K562 (cell line): ENCODE results near the gene MARS1. TPM values are rescaled to one million over a fixed set of nuclear protein-coding genes. Genes with fewer than 3 reads are reported as not detected.

Experiments used
- ARID3B ChIP-seq: fragments of 250-450 bp; sonication (Bioruptor Pico); IDR thresholded peaks from 2 replicates; pipeline ENCODE4 v1.4.0; 2020; ENCODE audit warnings: borderline replicate concordance
- SP1 ChIP-seq: sonication (generic); formaldehyde crosslinking; IDR thresholded peaks from 2 replicates; pipeline ENCODE4 v1.8.1; 2022; ENCODE audit warnings: mild to moderate bottlenecking, missing genetic modification reagents
- polyA plus RNA-seq, 8 experiments: library from polyadenylated mRNA; depleted of rRNA in 4 of 8; stranded (reverse) in 5 of 8; unstranded in 3 of 8; fragments of >200 nt; fragmentation: Nextera tagmentation in 2 of 8; fragmentation: Illumina TruSeq in 1 of 8; extraction: Ambion mirVana in 2 of 8; extraction: Trizol in 1 of 8; gene quantifications; 2 replicates each; pipeline versions ENCODE4 v1.2.1 to v1.2.3, GENCODE V29; 2011 to 2014; ENCODE audit warnings: inconsistent platforms in 1 of 8, missing spikeins in 1 of 8
- total RNA-seq, 7 experiments: library from RNA; depleted of rRNA in 6 of 7; stranded (reverse); fragments of >200 nt in 6 of 7; fragmentation: Illumina TruSeq in 2 of 7; extraction: Trizol in 2 of 7; gene quantifications; 2 replicates each; pipeline versions ENCODE4 v1.2.1 to v1.2.3, GENCODE V29; 2011 to 2021; ENCODE audit warnings: low replicate concordance in 1 of 7
- TF ChIP-seq, protein P1 (sequence below): fragments of 450-650 bp; IDR thresholded peaks from 2 replicates; pipeline ENCODE4 v1.6.1; 2016; ENCODE audit warnings: mild to moderate bottlenecking, moderate library complexity
- TF ChIP-seq, protein P2 (sequence below): fragments of 250-450 bp; sonication (Bioruptor Pico); IDR thresholded peaks from 2 replicates; pipeline ENCODE4 v1.5.0; 2021; ENCODE audit warnings: mild to moderate bottlenecking, moderate library complexity

Gene MARS1
- total and polyA plus RNA-seq, 9 of the 15 experiments (the other 6 are each of a cell fraction or from before 2014, with no cell fraction given): 117 to 382 (median 220) TPM

DNA sequence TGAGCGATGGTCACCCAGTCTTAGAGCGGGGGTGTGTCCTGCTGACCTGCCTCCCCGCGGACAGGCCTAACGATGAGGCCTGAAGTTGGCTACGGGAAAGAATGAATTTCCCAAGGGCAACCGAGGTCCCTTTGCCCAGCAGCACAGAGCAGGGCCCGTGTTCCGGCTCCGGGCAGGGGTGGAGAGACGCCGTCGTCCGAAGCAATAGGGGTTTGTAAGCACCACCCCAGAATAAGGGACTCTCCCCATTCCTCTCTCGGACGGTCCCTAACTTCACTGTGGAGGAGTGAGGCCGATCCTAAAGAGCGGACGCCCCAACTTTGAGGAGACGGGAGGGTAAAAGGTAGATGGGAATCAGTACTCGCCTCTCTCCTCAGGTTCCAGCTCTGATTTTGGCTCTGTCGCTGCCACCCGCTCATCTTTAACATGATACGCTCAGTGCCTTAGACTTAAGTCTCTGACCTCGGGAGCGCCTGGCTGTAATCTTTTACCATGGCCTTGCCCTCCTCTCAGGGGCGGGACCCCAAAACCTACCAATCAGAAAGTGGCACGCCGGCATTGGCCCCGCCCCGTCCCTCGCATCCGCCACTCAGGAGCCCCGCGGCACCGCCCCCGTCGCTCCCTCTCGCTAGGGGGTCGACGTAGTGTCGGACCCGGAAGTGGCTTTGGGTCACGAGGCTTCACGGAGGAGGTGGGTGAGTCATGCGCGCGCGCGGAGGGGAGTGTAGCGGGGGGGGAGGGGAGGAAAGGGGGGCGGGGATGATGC lies 32.4 kb downstream of the MARS1 start, which contains the start of gene DDIT3 (continued):
- TF ChIP-seq, protein P1, sequence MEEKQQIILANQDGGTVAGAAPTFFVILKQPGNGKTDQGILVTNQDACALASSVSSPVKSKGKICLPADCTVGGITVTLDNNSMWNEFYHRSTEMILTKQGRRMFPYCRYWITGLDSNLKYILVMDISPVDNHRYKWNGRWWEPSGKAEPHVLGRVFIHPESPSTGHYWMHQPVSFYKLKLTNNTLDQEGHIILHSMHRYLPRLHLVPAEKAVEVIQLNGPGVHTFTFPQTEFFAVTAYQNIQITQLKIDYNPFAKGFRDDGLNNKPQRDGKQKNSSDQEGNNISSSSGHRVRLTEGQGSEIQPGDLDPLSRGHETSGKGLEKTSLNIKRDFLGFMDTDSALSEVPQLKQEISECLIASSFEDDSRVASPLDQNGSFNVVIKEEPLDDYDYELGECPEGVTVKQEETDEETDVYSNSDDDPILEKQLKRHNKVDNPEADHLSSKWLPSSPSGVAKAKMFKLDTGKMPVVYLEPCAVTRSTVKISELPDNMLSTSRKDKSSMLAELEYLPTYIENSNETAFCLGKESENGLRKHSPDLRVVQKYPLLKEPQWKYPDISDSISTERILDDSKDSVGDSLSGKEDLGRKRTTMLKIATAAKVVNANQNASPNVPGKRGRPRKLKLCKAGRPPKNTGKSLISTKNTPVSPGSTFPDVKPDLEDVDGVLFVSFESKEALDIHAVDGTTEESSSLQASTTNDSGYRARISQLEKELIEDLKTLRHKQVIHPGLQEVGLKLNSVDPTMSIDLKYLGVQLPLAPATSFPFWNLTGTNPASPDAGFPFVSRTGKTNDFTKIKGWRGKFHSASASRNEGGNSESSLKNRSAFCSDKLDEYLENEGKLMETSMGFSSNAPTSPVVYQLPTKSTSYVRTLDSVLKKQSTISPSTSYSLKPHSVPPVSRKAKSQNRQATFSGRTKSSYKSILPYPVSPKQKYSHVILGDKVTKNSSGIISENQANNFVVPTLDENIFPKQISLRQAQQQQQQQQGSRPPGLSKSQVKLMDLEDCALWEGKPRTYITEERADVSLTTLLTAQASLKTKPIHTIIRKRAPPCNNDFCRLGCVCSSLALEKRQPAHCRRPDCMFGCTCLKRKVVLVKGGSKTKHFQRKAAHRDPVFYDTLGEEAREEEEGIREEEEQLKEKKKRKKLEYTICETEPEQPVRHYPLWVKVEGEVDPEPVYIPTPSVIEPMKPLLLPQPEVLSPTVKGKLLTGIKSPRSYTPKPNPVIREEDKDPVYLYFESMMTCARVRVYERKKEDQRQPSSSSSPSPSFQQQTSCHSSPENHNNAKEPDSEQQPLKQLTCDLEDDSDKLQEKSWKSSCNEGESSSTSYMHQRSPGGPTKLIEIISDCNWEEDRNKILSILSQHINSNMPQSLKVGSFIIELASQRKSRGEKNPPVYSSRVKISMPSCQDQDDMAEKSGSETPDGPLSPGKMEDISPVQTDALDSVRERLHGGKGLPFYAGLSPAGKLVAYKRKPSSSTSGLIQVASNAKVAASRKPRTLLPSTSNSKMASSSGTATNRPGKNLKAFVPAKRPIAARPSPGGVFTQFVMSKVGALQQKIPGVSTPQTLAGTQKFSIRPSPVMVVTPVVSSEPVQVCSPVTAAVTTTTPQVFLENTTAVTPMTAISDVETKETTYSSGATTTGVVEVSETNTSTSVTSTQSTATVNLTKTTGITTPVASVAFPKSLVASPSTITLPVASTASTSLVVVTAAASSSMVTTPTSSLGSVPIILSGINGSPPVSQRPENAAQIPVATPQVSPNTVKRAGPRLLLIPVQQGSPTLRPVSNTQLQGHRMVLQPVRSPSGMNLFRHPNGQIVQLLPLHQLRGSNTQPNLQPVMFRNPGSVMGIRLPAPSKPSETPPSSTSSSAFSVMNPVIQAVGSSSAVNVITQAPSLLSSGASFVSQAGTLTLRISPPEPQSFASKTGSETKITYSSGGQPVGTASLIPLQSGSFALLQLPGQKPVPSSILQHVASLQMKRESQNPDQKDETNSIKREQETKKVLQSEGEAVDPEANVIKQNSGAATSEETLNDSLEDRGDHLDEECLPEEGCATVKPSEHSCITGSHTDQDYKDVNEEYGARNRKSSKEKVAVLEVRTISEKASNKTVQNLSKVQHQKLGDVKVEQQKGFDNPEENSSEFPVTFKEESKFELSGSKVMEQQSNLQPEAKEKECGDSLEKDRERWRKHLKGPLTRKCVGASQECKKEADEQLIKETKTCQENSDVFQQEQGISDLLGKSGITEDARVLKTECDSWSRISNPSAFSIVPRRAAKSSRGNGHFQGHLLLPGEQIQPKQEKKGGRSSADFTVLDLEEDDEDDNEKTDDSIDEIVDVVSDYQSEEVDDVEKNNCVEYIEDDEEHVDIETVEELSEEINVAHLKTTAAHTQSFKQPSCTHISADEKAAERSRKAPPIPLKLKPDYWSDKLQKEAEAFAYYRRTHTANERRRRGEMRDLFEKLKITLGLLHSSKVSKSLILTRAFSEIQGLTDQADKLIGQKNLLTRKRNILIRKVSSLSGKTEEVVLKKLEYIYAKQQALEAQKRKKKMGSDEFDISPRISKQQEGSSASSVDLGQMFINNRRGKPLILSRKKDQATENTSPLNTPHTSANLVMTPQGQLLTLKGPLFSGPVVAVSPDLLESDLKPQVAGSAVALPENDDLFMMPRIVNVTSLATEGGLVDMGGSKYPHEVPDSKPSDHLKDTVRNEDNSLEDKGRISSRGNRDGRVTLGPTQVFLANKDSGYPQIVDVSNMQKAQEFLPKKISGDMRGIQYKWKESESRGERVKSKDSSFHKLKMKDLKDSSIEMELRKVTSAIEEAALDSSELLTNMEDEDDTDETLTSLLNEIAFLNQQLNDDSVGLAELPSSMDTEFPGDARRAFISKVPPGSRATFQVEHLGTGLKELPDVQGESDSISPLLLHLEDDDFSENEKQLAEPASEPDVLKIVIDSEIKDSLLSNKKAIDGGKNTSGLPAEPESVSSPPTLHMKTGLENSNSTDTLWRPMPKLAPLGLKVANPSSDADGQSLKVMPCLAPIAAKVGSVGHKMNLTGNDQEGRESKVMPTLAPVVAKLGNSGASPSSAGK: no peak; the same call in 1 of the 2 replicates
- no peak for TF ChIP-seq ARID3B (CRISPR knock-in tag)
- TF ChIP-seq, protein P2, sequence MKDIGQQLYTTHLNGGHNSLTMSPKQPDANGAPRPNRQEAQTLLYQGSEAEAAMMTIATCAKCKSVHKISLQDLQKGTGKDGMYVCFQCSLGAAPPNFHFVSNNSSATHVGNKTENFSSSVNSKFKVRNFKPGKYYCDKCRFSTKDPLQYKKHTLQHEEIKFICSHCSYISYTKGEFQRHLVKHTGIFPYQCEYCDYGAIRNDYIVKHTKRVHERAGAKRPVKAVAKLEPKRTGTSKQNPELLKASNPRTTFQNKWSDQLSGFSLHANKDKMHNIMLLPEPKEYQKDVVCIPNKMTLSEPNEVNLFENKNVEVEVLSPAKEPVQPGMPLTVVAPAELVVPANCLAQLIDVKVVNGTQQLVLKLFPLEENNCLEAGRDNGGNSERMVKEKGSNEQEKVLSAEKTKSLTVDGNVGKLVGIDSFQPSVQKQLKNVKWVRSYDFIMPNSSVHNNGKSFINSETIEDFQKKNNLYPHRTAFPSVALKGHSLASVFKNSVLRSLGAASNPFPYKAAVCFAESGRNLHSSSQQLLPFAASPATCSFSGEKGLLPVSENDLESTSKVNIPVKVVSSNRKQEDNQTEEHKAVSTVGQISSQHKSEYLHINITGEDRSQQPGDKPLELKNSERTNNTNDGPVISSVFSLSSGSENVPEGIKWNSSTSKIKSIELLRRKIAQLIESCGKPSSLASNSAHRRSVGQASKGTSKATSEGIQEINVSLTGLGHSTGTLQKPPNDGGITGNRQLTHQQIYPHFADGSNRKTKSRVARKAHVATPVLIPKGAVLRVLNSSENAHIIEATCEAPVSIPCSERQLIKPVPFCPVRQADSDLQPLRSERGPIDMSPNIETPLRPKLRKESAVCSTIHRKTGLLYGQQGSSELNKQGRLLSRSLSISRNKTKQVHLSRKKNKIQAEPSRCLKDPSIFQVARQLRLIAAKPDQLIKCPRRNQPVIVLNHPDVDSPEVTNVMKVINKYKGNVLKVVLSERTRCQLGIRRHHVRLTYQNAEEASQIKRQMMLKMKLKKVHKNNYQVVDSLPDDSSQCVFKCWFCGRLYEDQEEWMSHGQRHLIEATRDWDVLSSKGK (CRISPR knock-in tag): 0 out of 2 replicates have a peak, but pooled peaks have one; percentile 27
- TF ChIP-seq SP1 (CRISPR knock-in tag): peak; percentile 88; the same call in 1 of the 2 replicates
